IMR-90 (cell line): Measurements from ENCODE around the gene S100A4.

Source experiments
- CEBPB ChIP-seq: IDR thresholded peaks from 2 replicates; pipeline ENCODE4 v1.6.1; 2012; ENCODE audit warnings: low read depth, low read length, improper control_type of control experiment
- FOS ChIP-seq: fragments of 150-350 bp; IDR thresholded peaks from 2 replicates; pipeline ENCODE4 v1.6.1; 2016; ENCODE audit warnings: low read depth, low read length
- MAZ ChIP-seq: IDR thresholded peaks from 2 replicates; pipeline ENCODE4 v1.6.1; 2012; ENCODE audit warnings: low read depth, mild to moderate bottlenecking, low read length, improper control_type of control experiment, moderate library complexity, borderline replicate concordance
- MXI1 ChIP-seq: IDR thresholded peaks from 2 replicates; pipeline ENCODE4 v1.6.1; 2012; ENCODE audit warnings: low read depth, mild to moderate bottlenecking, low read length, moderate library complexity, borderline replicate concordance
- POLR2A ChIP-seq: IDR thresholded peaks from 2 replicates; pipeline ENCODE4 v1.6.1; 2012; ENCODE audit warnings: mild to moderate bottlenecking, low read depth, low read length
- SMC3 ChIP-seq: fragments of 150-350 bp; IDR thresholded peaks from 2 replicates; pipeline ENCODE4 v1.6.1; 2016; ENCODE audit warnings: low read depth, mild to moderate bottlenecking, antibody characterized with exemption, low read length, moderate library complexity
- USF2 ChIP-seq: fragments of 150-350 bp; IDR thresholded peaks from 2 replicates; pipeline ENCODE4 v1.6.1; 2017; ENCODE audit warnings: mild to moderate bottlenecking, antibody characterized with exemption, low read length, low read depth
- TF ChIP-seq, protein P1 (sequence below): conservative IDR thresholded peaks from 2 replicates; pipeline ENCODE4 v1.5.1; 2012; ENCODE audit warnings: mild to moderate bottlenecking, low read depth, low read length, improper control_type of control experiment
- TF ChIP-seq, protein P2 (sequence below): fragments of 150-350 bp; IDR thresholded peaks from 2 replicates; pipeline ENCODE4 v1.6.1; 2016; ENCODE audit warnings: low read depth, mild to moderate bottlenecking, low read length, moderate library complexity, borderline replicate concordance

DNA sequence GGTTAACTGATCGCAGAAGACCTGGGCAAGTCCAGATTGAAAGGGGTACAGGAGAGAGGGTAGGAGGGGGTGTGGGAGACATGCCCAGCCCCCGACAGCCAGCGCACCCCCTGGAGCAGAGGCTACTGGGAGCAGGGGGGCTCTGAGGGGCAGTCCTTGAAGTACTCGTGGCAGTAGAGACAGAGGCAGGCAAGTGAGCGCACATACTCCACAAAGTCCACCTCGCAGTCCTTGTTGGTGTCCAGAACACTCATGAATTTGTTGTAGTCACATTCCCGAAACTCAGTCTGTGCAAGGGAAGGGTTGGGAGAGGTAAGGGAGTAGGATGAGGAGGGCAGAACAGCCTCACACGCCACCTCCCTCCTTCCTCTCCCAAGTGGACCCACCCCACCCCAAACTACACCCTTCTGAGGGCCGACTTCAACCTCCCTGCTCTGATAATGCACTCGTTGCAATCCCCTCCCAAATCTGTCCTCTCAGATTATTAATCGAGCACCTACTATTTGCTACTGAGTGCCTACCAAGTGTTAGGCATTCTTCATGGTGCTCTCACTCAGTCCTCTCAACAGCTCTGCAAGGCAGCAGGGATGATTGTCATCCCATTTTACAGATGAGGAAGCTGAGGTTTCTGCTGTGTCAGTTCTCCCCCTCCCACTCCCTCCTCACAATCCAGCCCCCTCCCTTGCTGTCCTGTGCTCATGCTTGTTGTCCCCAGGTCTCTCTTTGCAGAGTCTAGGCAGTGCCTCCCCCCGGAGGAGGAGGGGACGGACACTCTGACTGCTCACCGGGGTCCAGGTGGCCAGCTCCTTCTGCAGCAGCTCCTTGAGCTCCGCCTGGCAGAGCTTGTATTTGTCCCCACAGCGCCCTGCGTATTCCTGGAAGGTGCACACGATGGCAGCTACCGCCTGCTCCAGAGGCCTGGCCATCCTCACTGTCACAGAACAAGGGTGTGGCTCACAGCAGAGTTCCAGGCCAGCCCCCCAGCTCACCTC is 2.2 kb upstream of the S100A4 start:
- TF ChIP-seq, protein P1, sequence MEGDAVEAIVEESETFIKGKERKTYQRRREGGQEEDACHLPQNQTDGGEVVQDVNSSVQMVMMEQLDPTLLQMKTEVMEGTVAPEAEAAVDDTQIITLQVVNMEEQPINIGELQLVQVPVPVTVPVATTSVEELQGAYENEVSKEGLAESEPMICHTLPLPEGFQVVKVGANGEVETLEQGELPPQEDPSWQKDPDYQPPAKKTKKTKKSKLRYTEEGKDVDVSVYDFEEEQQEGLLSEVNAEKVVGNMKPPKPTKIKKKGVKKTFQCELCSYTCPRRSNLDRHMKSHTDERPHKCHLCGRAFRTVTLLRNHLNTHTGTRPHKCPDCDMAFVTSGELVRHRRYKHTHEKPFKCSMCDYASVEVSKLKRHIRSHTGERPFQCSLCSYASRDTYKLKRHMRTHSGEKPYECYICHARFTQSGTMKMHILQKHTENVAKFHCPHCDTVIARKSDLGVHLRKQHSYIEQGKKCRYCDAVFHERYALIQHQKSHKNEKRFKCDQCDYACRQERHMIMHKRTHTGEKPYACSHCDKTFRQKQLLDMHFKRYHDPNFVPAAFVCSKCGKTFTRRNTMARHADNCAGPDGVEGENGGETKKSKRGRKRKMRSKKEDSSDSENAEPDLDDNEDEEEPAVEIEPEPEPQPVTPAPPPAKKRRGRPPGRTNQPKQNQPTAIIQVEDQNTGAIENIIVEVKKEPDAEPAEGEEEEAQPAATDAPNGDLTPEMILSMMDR: no peak
- TF ChIP-seq POLR2A: no peak
- TF ChIP-seq MAZ: no peak
- TF ChIP-seq USF2: no peak
- no peak for TF ChIP-seq MXI1
- TF ChIP-seq SMC3: no peak
- TF ChIP-seq, protein P2, sequence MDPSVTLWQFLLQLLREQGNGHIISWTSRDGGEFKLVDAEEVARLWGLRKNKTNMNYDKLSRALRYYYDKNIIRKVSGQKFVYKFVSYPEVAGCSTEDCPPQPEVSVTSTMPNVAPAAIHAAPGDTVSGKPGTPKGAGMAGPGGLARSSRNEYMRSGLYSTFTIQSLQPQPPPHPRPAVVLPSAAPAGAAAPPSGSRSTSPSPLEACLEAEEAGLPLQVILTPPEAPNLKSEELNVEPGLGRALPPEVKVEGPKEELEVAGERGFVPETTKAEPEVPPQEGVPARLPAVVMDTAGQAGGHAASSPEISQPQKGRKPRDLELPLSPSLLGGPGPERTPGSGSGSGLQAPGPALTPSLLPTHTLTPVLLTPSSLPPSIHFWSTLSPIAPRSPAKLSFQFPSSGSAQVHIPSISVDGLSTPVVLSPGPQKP: no peak
- no peak for TF ChIP-seq CEBPB
- TF ChIP-seq FOS: no peak
